Measurements from ENCODE around the gene SCN4A. TPM values are rescaled to one million over a fixed set of nuclear protein-coding genes. Genes with fewer than 3 reads are reported as not detected.

SCN4A gene
- polyA plus RNA-seq, 2 of the 4 experiments (the other 2 are of a cell fraction), result 0.03 to 0.06 TPM

DNA sequence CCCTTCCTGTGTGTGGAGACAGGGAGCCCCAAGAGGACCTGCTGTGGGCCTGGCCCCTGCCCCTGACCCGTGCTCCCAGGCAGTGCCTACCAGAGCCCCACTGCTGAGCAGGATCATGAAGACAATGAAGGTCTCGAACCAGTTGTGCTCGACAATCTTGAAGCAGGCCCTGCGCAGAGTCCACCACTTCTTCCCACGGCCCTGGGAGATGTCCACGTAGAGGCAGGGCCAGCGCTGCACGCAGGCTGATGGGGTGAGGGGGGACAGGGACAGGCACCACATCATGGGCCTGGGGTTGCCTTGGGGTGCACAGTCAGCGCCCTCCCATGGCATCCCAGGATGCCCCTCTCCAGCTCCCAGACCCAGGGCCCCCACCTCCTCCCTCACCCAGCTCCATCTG is 24.2 kb downstream of the SCN4A start:
- H3K4me2 ChIP-seq, result no peak overlapping the region
- DNase-seq (ENCODE audit: low read depth in 1 of 2, low spot score in 1 of 2), result no peak
- H3K9me3 ChIP-seq, result no peaks in the 10 kb centered on the region
- FAIRE-seq, result no peak
- no peak for TF ChIP-seq CBX2 (IDR thresholded peaks at IDR 0.05; ENCODE audit: borderline replicate concordance, low read depth)
- TF ChIP-seq POLR2AphosphoS2 (conservative IDR thresholded peaks at IDR 0.05; ENCODE audit: low read length), result no peak
- no peak for TF ChIP-seq SMC3 (IDR thresholded peaks at IDR 0.05)
- TF ChIP-seq HOXA7 (CRISPR knock-in tag; IDR thresholded peaks at IDR 0.05), result no peak
- TF ChIP-seq ZNF302 (CRISPR knock-in tag; IDR thresholded peaks at IDR 0.05), result no peak
- no peak for TF ChIP-seq RNF2 (IDR thresholded peaks at IDR 0.05; ENCODE audit: borderline replicate concordance, low read depth)
- no peak for TF ChIP-seq EHMT2 (IDR thresholded peaks at IDR 0.05; ENCODE audit: low read depth)
- TF ChIP-seq, protein P1, sequence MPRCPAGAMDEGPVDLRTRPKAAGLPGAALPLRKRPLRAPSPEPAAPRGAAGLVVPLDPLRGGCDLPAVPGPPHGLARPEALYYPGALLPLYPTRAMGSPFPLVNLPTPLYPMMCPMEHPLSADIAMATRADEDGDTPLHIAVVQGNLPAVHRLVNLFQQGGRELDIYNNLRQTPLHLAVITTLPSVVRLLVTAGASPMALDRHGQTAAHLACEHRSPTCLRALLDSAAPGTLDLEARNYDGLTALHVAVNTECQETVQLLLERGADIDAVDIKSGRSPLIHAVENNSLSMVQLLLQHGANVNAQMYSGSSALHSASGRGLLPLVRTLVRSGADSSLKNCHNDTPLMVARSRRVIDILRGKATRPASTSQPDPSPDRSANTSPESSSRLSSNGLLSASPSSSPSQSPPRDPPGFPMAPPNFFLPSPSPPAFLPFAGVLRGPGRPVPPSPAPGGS (IDR thresholded peaks at IDR 0.05), result no peak
- no peak for TF ChIP-seq GATA3 (IDR thresholded peaks at IDR 0.05; ENCODE audit: borderline replicate concordance)
- no peak for TF ChIP-seq HOXB5 (CRISPR knock-in tag; IDR thresholded peaks at IDR 0.05)
- TF ChIP-seq HDAC2 (IDR thresholded peaks at IDR 0.05), result no peak
- TF ChIP-seq, protein P2, sequence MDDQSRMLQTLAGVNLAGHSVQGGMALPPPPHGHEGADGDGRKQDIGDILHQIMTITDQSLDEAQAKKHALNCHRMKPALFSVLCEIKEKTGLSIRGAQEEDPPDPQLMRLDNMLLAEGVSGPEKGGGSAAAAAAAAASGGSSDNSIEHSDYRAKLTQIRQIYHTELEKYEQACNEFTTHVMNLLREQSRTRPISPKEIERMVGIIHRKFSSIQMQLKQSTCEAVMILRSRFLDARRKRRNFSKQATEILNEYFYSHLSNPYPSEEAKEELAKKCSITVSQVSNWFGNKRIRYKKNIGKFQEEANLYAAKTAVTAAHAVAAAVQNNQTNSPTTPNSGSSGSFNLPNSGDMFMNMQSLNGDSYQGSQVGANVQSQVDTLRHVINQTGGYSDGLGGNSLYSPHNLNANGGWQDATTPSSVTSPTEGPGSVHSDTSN (IDR thresholded peaks at IDR 0.05), result no peak
- TF ChIP-seq, protein P3, sequence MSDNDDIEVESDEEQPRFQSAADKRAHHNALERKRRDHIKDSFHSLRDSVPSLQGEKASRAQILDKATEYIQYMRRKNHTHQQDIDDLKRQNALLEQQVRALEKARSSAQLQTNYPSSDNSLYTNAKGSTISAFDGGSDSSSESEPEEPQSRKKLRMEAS (IDR thresholded peaks at IDR 0.05), result no peak
- TF ChIP-seq KDM1A (IDR thresholded peaks at IDR 0.05; ENCODE audit: low read depth), result no peak
- POLR2A ChIA-PET, result no interaction called here
- 71% methylated on average over 9 of the region's 9 CpGs for WGBS (ENCODE audit: missing lambda C conversion rate)
- H3K4me3 ChIP-seq, result no peak overlapping the region
- CTCF ChIA-PET, result interaction anchor here (1.8 to 10.0 kb wide), 4 partner anchors 30 to 80 kb away, joined by 5 to 105 read pairs (median 26); partner anchors contain the start of gene GH1
- no peaks in the 10 kb centered on the region for H3K4me1 ChIP-seq
- no peak overlapping the region for H3K27ac ChIP-seq
- ATAC-seq, result no peak

DNA sequence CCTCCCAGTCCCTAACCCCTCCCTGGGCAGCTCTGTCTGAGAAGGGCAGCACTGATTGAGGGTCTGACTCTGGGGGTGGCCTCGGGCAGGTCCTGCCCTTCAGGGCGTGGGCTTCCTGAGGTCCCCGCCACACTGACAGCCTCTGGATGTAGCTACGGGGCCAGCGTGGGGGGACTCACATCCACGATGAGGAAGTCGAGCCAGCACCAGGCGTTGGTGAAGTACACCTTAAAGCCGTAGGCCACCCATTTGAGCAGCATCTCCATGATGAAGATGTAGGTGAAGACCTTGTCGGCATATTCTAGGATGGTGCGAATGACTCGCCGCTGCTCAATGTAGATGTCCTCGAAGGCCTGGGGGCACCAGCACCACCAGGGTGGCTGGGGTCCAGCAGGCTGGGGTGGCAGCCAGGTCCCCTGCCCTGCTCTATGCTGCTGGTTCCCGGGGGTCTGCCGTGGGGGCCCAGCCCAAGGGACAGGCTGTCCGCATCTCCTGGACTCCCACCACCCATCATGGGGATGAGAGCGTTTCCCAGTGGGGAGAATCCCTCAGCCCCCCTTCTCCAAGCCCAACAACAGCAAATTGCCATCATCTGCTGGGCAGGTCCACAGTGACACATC is 24.9 kb downstream of the SCN4A start:
- no peak overlapping the region for H3K27ac ChIP-seq
- no peak overlapping the region for H3K4me3 ChIP-seq
- WGBS (ENCODE audit: missing lambda C conversion rate), result 68% methylated on average over 17 of the region's 18 CpGs
- no peak for FAIRE-seq
- TF ChIP-seq ZC3H11A (IDR thresholded peaks at IDR 0.05) (no peak), EHMT2 (IDR thresholded peaks at IDR 0.05; ENCODE audit: low read depth) (no peak), SREBF2 (IDR thresholded peaks at IDR 0.05) (no peak)
- POLR2A ChIA-PET, result no interaction called here
- H3K9me3 ChIP-seq, result no peaks in the 10 kb centered on the region
- ATAC-seq, result no peak
- no peak overlapping the region for H3K4me2 ChIP-seq
- CTCF ChIA-PET, result interaction anchor here (0.7 to 5.1 kb wide), 22 partner anchors 9 to 330 kb away, joined by 3 to 90 read pairs (median 17); partner anchors contain the start of genes CD79B and GH1
- H3K4me1 ChIP-seq, result no peaks in the 10 kb centered on the region
- DNase-seq (ENCODE audit: low read depth in 1 of 2, low spot score in 1 of 2), result no peak

DNA sequence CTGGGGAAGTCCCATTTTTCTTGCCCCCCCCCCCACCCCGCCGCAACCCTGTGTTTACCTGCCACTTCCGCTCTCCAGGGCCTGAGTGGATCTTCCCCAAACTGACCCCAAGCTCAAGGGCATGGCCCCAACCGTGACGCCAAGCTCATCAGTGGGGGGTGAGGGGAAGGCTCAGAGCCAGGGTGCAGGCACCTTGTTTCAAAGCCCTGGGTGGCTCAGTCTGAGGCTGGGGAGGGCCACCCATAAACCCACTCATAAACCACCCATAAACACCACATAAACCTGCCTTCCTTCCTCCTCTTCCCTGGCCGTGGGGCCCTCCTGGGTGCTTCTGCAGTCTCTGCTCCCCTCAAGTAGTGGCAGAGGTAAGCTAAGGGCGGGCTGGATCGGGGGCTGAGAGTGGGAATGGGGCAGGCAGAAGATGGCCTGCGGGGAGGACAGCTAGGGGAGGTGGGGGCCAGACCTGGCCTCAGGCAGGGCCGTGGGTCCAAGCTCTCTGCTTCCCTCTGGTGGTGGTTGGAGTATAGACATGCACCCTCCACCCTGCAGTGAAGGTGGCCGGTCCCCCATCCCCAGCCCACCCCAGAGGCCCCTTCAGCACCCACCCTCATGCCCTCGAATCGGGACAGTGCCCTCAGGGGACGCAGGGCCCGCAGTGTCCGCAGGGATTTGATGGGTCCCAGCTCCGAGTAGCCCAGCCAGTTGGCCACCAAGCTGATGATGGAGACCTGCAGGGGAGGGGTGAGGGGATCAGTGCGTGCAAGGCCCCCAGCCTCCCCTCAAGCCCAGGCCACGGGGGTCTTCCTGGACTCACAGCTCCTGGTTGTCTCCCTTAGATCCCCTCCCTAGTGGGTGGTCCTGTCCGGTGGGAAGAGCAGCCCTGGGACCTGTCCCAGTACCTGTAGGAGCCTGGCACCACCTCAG is 26.0 kb downstream of the SCN4A start:
- TF ChIP-seq, protein P4, sequence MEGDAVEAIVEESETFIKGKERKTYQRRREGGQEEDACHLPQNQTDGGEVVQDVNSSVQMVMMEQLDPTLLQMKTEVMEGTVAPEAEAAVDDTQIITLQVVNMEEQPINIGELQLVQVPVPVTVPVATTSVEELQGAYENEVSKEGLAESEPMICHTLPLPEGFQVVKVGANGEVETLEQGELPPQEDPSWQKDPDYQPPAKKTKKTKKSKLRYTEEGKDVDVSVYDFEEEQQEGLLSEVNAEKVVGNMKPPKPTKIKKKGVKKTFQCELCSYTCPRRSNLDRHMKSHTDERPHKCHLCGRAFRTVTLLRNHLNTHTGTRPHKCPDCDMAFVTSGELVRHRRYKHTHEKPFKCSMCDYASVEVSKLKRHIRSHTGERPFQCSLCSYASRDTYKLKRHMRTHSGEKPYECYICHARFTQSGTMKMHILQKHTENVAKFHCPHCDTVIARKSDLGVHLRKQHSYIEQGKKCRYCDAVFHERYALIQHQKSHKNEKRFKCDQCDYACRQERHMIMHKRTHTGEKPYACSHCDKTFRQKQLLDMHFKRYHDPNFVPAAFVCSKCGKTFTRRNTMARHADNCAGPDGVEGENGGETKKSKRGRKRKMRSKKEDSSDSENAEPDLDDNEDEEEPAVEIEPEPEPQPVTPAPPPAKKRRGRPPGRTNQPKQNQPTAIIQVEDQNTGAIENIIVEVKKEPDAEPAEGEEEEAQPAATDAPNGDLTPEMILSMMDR (IDR thresholded peaks at IDR 0.05), result peak; percentile 77
- TF ChIP-seq HEYL (CRISPR knock-in tag; IDR thresholded peaks at IDR 0.05), result no peak
- peak; percentile 51 to 57 for TF ChIP-seq RAD21 (conservative IDR thresholded peaks at IDR 0.05 in 1 of 2, IDR thresholded peaks at IDR 0.05 in 1 of 2)
- peak; percentile 71 for TF ChIP-seq SMC3 (IDR thresholded peaks at IDR 0.05)
- TF ChIP-seq EHF (CRISPR knock-in tag; IDR thresholded peaks at IDR 0.05), result no peak
- ATAC-seq (peak; percentile 58 to 88; a peak in 5 of 6 replicates), DNase-seq (ENCODE audit: low read depth in 1 of 2, low spot score in 1 of 2) (peak; percentile 45 to 84), FAIRE-seq (no peak)
- WGBS (ENCODE audit: missing lambda C conversion rate), result 42% methylated on average over 8 of the region's 20 CpGs
- H3K4me1 ChIP-seq, result no peaks in the 10 kb centered on the region
- H3K4me2 ChIP-seq, result no peak overlapping the region
- POLR2A ChIA-PET, result interaction anchor here (0.5 to 1.2 kb wide), 4 partner anchors 14 to 360 kb away, joined by 3 to 6 read pairs (median 4); no protein-coding TSS in a partner anchor
- no peak overlapping the region for H3K27ac ChIP-seq
- CTCF ChIA-PET, result interaction anchor here (0.5 to 5.1 kb wide), 56 partner anchors 9 to 992 kb away, joined by 3 to 90 read pairs (median 6); partner anchors contain the start of genes CD79B, CSHL1, ERN1 and GH1
- H3K9me3 ChIP-seq, result no peaks in the 10 kb centered on the region
- H3K4me3 ChIP-seq, result no peak overlapping the region
